ENCODE results near the gene AVPR1B. TPM values are rescaled to one million over a fixed set of nuclear protein-coding genes. Genes with fewer than 3 reads are reported as not detected.
A peak's percentile ranks its signal among the peaks of the same experiment; 100 is the strongest.

The AVPR1B gene
- total RNA-seq, 1 donor from 2014 or later: not detected

DNA sequence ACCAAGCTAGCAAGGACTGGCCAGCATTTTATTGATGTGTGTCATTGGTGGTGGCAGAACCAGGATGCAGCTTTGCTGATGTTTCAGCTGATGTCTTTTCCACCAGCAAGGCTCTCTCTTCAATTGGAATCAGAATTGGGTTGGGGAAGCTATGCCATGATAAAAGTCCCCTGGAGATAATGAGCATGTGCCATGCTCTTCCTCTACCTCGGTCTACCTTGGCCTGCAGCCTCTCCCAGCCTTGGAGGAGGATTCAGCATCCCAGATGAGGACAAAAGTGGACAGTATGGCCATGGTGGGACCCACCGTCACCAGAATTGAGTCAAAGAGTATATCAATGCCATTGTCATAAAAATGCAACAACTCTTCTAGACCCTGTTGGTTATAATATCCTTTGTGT lies 8.6 kb downstream of the AVPR1B start:
- no peak for DNase-seq (ENCODE audit: low read depth)
- TF ChIP-seq, protein P1, sequence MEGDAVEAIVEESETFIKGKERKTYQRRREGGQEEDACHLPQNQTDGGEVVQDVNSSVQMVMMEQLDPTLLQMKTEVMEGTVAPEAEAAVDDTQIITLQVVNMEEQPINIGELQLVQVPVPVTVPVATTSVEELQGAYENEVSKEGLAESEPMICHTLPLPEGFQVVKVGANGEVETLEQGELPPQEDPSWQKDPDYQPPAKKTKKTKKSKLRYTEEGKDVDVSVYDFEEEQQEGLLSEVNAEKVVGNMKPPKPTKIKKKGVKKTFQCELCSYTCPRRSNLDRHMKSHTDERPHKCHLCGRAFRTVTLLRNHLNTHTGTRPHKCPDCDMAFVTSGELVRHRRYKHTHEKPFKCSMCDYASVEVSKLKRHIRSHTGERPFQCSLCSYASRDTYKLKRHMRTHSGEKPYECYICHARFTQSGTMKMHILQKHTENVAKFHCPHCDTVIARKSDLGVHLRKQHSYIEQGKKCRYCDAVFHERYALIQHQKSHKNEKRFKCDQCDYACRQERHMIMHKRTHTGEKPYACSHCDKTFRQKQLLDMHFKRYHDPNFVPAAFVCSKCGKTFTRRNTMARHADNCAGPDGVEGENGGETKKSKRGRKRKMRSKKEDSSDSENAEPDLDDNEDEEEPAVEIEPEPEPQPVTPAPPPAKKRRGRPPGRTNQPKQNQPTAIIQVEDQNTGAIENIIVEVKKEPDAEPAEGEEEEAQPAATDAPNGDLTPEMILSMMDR (conservative IDR thresholded peaks at IDR 0.05; ENCODE audit: low read depth, low read length): no peak

DNA sequence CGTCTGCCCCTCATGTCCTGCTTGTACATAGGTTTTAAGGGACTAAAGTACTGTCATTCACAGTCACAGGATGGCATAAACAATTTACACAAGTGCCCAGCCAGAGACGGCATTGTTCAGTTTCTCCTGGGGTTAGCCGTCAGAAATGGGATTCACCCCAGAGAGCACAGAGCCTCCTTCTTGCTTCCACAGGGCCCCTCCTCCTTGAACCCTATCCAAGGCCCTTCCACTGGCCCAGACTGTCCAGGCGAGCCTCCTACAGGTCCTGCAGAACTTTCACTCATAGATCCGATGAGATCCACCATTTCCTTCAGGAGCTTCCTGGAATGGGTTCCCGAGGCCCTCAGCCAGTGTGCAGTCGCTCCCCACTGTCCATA lies 10.0 kb downstream of the AVPR1B start:
- H3K4me3 ChIP-seq (ENCODE audit: low read depth, low read length): no peak overlapping the region
- TF ChIP-seq, protein P1 (conservative IDR thresholded peaks at IDR 0.05; ENCODE audit: low read depth, low read length): no peak
- DNase-seq (ENCODE audit: low read depth): no peak

More for the DNA sequence above, 8.6 kb downstream of the AVPR1B start:
- no peak overlapping the region for H3K4me3 ChIP-seq (ENCODE audit: low read depth, low read length)

DNA sequence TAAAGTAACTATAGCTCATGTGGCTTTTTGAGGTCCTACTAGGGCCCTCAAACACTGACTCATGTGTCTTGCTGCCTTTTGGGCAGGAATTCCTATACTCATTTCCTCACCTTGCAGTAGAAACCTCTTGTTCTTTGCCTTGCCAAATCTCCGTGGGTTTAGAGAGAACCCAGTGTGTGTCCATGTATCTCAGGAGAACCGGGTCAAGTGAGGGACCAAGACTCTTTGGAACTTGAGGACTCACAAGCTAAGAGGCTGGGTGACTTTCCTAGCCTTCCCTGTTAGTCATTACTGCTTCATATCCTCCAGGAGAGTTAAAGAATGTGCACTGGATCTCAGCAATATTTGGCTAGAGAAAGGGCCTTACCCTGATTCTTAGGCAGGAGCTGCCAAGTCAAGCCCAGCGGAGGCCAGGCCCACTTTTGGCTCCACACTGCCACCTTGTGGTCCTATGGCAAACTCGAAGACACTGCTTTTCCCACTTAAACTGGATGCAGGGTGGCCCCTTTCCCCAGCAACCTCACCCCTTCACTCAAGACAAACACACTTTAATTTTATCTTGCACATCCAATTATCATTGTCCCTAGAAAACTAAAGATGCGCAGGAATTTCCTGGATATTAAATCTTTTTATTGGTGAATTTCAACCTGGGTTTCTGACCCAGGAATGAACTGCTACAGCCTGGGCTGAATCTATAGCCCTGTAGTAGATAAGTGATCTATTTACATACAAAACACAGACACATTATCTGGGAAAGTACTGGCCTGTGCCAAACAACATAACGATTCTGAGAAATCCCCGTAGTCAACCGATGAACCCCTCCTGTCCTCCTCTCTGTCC lies 10.6 kb downstream of the AVPR1B start:
- TF ChIP-seq, protein P1 (conservative IDR thresholded peaks at IDR 0.05; ENCODE audit: low read depth, low read length): peak; percentile 92
- DNase-seq (ENCODE audit: low read depth): no peak
- H3K4me3 ChIP-seq (ENCODE audit: low read depth, low read length): no peak overlapping the region

DNA sequence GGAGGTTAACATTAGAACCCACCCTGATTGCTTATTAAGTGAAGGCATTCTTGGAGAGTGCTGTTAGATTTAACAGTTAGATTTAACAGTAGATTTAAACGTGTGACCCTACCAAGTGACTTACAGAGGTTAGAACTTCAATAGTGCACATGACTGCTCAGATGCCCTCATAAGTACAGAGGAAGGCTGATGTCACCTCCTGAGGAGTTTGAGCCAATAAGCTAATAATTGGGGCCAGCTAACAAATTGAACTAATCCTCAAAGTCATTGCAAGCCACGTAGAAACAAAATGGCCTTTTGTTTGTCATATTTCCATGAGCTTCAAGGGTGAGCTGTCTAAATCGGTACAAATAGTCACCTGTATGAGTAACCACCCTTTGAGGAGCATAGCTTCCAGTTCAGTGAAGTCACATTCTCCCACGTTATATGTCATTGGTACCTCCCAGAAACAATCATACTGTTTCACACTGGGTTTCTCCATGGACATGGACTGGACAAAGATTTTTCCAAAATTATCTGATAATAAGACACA lies 11.7 kb downstream of the AVPR1B start:
- no peak for DNase-seq (ENCODE audit: low read depth)
- H3K4me3 ChIP-seq (ENCODE audit: low read depth, low read length): no peak overlapping the region
- TF ChIP-seq, protein P1 (conservative IDR thresholded peaks at IDR 0.05; ENCODE audit: low read depth, low read length): no peak

DNA sequence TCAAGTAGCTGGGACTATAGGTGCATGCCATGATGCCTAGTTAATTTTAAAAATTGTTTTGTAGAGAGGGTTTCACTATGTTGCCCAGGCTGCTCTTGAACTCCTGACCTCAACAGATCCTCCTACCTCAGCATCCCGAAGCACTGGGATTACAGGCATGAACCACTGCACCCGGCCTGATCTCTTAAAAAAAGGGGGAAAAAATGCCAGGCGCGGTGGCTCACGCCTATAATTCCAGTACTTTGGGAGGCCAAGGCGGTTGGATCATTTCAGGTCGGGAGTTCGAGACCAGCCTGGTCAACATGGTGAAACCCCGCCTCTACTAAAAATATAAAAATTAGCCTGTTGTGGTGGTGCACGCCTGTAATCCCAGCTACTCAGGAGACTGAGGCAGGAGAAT lies 13.2 kb downstream of the AVPR1B start:
- DNase-seq (ENCODE audit: low read depth): no peak
- TF ChIP-seq, protein P1 (conservative IDR thresholded peaks at IDR 0.05; ENCODE audit: low read depth, low read length): no peak
- no peak overlapping the region for H3K4me3 ChIP-seq (ENCODE audit: low read depth, low read length)

DNA sequence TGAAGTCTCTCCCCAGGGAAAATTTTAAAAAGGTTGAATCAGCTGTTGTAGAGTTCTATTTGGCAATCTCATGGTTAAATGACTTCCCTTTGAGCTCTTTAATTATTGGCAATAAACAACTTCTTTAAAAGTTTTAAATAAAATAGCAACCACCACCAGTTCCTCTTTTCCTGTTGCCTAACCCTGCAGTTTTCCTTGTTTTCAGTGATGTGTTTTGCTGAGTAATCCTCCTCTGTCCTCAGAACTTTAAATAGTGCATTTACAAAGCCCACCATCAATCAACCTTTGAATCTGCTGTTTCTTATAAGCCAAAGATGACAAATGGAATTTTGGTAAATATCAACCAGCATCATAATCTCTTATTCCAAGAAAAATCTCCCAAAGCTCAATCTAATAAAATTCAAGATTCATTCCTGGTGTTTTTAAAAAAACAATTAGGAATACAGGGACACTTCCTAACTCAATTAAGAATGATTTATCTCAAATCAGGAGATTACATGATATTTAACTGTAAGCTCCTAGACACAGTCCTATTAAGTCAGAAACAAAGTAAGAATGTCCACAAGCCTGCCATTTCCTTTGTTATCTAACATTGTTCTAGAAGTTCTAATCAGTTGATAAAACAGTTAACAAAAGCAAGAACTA lies 14.8 kb downstream of the AVPR1B start:
- H3K4me3 ChIP-seq (ENCODE audit: low read depth, low read length): no peak overlapping the region
- no peak for DNase-seq (ENCODE audit: low read depth)
- TF ChIP-seq, protein P1 (conservative IDR thresholded peaks at IDR 0.05; ENCODE audit: low read depth, low read length): no peak
